ENCODE data around the gene DEDD2. TPM values are rescaled to one million over a fixed set of nuclear protein-coding genes. Genes with fewer than 3 reads are reported as not detected.

DEDD2 gene
- total and polyA plus RNA-seq, 2 donors (not counting 3 experiments of a cell fraction or from before 2014, with no cell fraction given) = 19.5 to 34.8 TPM

DNA sequence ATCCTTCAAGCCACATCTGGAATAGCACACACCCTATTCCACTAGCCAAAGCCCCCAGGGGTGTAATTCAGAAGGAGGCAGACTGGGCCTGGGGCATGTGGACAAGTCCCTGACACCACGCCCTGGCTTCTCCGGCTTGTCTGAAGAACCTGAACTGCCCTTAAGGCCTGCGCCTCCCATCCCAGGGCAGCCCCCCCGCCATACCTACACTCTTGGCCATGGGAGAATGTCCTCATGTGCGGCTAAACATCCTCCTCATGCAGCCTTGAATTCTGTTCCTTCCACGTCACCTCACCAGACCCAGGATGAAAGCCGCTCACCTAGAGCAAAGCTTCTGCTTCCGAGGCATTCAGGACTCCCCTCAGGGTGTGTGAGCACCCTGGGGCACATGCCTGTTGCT is 60.9 kb downstream of the DEDD2 start:
- no TSS peak for BruUV-seq (replicated peaks)
- no peaks in the 10 kb centered on the region for H3K36me3 ChIP-seq (ENCODE audit: control insufficient read depth in 2 of 2, extremely low read depth in 1 of 2, insufficient read depth in 2 of 2, low read length in 2 of 2)
- FAIRE-seq (no peak), DNase-seq (ENCODE audit: low read depth, low spot score) (no peak)
- no peak overlapping the region for H3K9ac ChIP-seq (replicated peaks; ENCODE audit: extremely low read depth, insufficient read depth, low read length)
- H3K79me2 ChIP-seq (ENCODE audit: control insufficient read depth, insufficient read depth, low read length) = no peaks in the 10 kb centered on the region
- intact Hi-C loops (cut with micrococcal nuclease) = no loop called here
- no peak overlapping the region for H2AFZ ChIP-seq (ENCODE audit: low read depth, low read length)
- H3K27me3 ChIP-seq (ENCODE audit: control insufficient read depth in 2 of 2, insufficient read depth in 2 of 2, low read length in 2 of 2) = peaks cover 12 to 27% of the 10 kb centered on the region in 2 experiments
- no peaks in the 10 kb centered on the region for H3K9me3 ChIP-seq (replicated peaks; ENCODE audit: control insufficient read depth, insufficient read depth, low read length)
- no peak overlapping the region for H3K4me3 ChIP-seq (replicated peaks in 1 of 3; ENCODE audit: insufficient read depth in 1 of 3, low read depth in 1 of 3, low read length in 3 of 3)
- TF ChIP-seq, protein P1, sequence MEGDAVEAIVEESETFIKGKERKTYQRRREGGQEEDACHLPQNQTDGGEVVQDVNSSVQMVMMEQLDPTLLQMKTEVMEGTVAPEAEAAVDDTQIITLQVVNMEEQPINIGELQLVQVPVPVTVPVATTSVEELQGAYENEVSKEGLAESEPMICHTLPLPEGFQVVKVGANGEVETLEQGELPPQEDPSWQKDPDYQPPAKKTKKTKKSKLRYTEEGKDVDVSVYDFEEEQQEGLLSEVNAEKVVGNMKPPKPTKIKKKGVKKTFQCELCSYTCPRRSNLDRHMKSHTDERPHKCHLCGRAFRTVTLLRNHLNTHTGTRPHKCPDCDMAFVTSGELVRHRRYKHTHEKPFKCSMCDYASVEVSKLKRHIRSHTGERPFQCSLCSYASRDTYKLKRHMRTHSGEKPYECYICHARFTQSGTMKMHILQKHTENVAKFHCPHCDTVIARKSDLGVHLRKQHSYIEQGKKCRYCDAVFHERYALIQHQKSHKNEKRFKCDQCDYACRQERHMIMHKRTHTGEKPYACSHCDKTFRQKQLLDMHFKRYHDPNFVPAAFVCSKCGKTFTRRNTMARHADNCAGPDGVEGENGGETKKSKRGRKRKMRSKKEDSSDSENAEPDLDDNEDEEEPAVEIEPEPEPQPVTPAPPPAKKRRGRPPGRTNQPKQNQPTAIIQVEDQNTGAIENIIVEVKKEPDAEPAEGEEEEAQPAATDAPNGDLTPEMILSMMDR (IDR thresholded peaks at IDR 0.05; ENCODE audit: extremely low read depth in 1 of 2, insufficient read depth in 1 of 2, low read depth in 1 of 2, low read length in 2 of 2) = no peak
- TF ChIP-seq MYC (IDR thresholded peaks at IDR 0.05; ENCODE audit: low read depth, low read length) (no peak), EZH2 (IDR thresholded peaks at IDR 0.05; ENCODE audit: borderline replicate concordance, low read depth, low read length, severe bottlenecking) (no peak), FOS (IDR thresholded peaks at IDR 0.05; ENCODE audit: borderline replicate concordance, insufficient read depth, low read length) (no peak), GATA2 (IDR thresholded peaks at IDR 0.05; ENCODE audit: insufficient read depth, insufficient read length, low read depth, low read length) (no peak), JUN (IDR thresholded peaks at IDR 0.05; ENCODE audit: borderline replicate concordance, insufficient read depth, insufficient read length, low read depth) (no peak)
- TF ChIP-seq, protein P2, sequence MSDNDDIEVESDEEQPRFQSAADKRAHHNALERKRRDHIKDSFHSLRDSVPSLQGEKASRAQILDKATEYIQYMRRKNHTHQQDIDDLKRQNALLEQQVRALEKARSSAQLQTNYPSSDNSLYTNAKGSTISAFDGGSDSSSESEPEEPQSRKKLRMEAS (IDR thresholded peaks at IDR 0.05; ENCODE audit: insufficient read depth, insufficient read length) = no peak
- no peak overlapping the region for H3K27ac ChIP-seq (ENCODE audit: insufficient read depth, low read depth, low read length)
- CTCF ChIA-PET = no interaction called here
- H4K20me1 ChIP-seq (replicated peaks; ENCODE audit: control insufficient read depth, extremely low read depth, insufficient read depth, low read length) = no peaks in the 10 kb centered on the region
- H3K4me2 ChIP-seq (ENCODE audit: insufficient read depth, low read length) = no peak overlapping the region
- no peaks in the 10 kb centered on the region for H3K9me1 ChIP-seq (replicated peaks; ENCODE audit: control insufficient read depth, extremely low read depth, insufficient read depth, low read length)
- dilution Hi-C loops (cut with MboI; ENCODE audit: extremely low pct_ligation_motif_present, low sequenced_read_pairs) = no loop called here
- POLR2A ChIA-PET = no interaction called here
- no peaks in the 10 kb centered on the region for H3K4me1 ChIP-seq (ENCODE audit: control insufficient read depth, extremely low read depth, insufficient read depth, low read length)

All from endothelial cell of umbilical vein (primary cell).